Panc1 (cell line): Measurements from ENCODE around the gene ZSCAN20.

Experiments
- CTCF ChIP-seq: fragments of 450-650 bp; IDR thresholded peaks from 2 replicates; pipeline ENCODE4 v1.5.1; 2017; ENCODE audit warnings: mild to moderate bottlenecking
- POLR2AphosphoS5 ChIP-seq: IDR thresholded peaks from 2 replicates; pipeline ENCODE4 v1.6.1; 2012; ENCODE audit warnings: mild to moderate bottlenecking, low read depth, low read length, moderate library complexity

- TF ChIP-seq CTCF (peak; percentile 31; the same call in 1 of the 2 replicates), POLR2AphosphoS5 (no peak)
These were observed 28.1 kb downstream of the ZSCAN20 start for GRCh38 chr1:33500547-33500946.
